K562 (cell line): ENCODE results near the gene NTM. TPM values are rescaled to one million over a fixed set of nuclear protein-coding genes. Genes with fewer than 3 reads are reported as not detected.

ENCODE experiments used
- ATAC-seq: fragments of 200-7000 bp; cut with Tn5 transposase; 3 replicates; pipeline ENCODE4 v1.9.1; 2020; ENCODE audit warnings: moderate library complexity
- BruUV-seq: library from RNA; stranded (reverse); fragments of 400-500 nt; replicated peaks from 2 replicates; lab custom pipeline; 2021; lab: Mats Ljungman, UMichigan
- CTCF ChIA-PET: fragments of 300-600 bp; formaldehyde crosslinking; extraction: SDS; loops from one replicate; lab custom pipeline; 2021; ENCODE audit warnings: low intra/inter-chr PET ratio; lab: Yijun Ruan, JAX
- POLR2A ChIA-PET: fragments of 300-600, 350-650 bp; sonication (Branson Sonifier 250); formaldehyde crosslinking; extraction: SDS; loops from one replicate; lab custom pipeline; 2021; ENCODE audit warnings: antibody characterized with exemption, inconsistent platforms; lab: Yijun Ruan, JAX
- DNase-seq, 4 experiments: peaks; one replicate each; pipeline versions ENCODE4 v3.0.0 to v3.0.0-alpha.2; 2011 to 2018; ENCODE audit warnings: low spot score in 3 of 4, mixed read lengths in 3 of 4; ENCODE audit errors: extremely low read depth in 1 of 4
- FAIRE-seq: peaks from 2 replicates; lab custom pipeline; 2011; peaks lifted over from hg19 to GRCh38; lab: Jason Lieb, UNC
- H2AFZ ChIP-seq: 2 replicates; pipeline ENCODE4 v1.6.0; 2011; ENCODE audit warnings: low read depth, low read length, control low read depth, inconsistent platforms
- H3K27ac ChIP-seq: fragments of 200-600 bp; 3 replicates; pipeline ENCODE4 v1.8.0; 2011; ENCODE audit warnings: low read depth, mild to moderate bottlenecking, control low read depth, inconsistent platforms, low read length, moderate library complexity, mixed read lengths; ENCODE audit errors: extremely low read depth
- H3K27me3 ChIP-seq, 2 experiments: fragments of 300-600 bp in 1 of 2; 2 replicates in 1 of 2; 3 replicates in 1 of 2; pipeline versions ENCODE4 v1.6.0 to v1.8.0; 2011; ENCODE audit warnings: inconsistent platforms in 2 of 2, low read length in 2 of 2, mild to moderate bottlenecking in 1 of 2, mixed read lengths in 1 of 2, moderate library complexity in 1 of 2; ENCODE audit not compliant: control insufficient read depth in 2 of 2, insufficient read depth in 2 of 2
- H3K36me3 ChIP-seq: fragments of 300-600 bp; 3 replicates; pipeline ENCODE4 v1.8.0; 2011; ENCODE audit warnings: mild to moderate bottlenecking, low read length, inconsistent platforms; ENCODE audit not compliant: control insufficient read depth, insufficient read depth
- H3K4me1 ChIP-seq, 2 experiments: fragments of 200-600 bp in 1 of 2; replicated peaks in 1 of 2; 2 replicates in 1 of 2; 3 replicates in 1 of 2; pipeline versions ENCODE4 v1.5.1 to v1.8.0; 2011; ENCODE audit warnings: inconsistent platforms in 2 of 2, low read length in 2 of 2, mild to moderate bottlenecking in 1 of 2, mixed read lengths in 1 of 2, moderate library complexity in 1 of 2; ENCODE audit not compliant: control insufficient read depth in 2 of 2, insufficient read depth in 2 of 2
- H3K4me2 ChIP-seq: 2 replicates; pipeline ENCODE4 v1.6.1; 2011; ENCODE audit warnings: low read length, control low read depth, inconsistent platforms, mixed read lengths; ENCODE audit not compliant: insufficient read depth
- H3K4me3 ChIP-seq: fragments of 200-600 bp; sonication (generic), shearing (Covaris generic); 2 replicates; pipeline ENCODE4 v1.5.1; 2016; ENCODE audit warnings: control low read depth, inconsistent platforms
- H3K79me2 ChIP-seq: fragments of 200-600 bp; 3 replicates; pipeline ENCODE4 v1.8.0; 2011; ENCODE audit warnings: low read length, inconsistent platforms; ENCODE audit not compliant: control insufficient read depth, insufficient read depth
- H3K9ac ChIP-seq, 2 experiments: 2 replicates each; pipeline versions ENCODE4 v1.6.0 to v1.6.1; 2011; ENCODE audit warnings: low read depth in 2 of 2, low read length in 2 of 2, control low read depth in 1 of 2, inconsistent platforms in 1 of 2, mild to moderate bottlenecking in 1 of 2, mixed read lengths in 1 of 2; ENCODE audit not compliant: insufficient read depth in 1 of 2
- H3K9me1 ChIP-seq: one replicate; pipeline ENCODE4 v1.6.0; 2011; ENCODE audit warnings: inconsistent platforms, mild to moderate bottlenecking, low read length, moderate library complexity; ENCODE audit not compliant: control insufficient read depth, insufficient read depth
- H3K9me3 ChIP-seq: replicated peaks from 2 replicates; pipeline ENCODE4 v1.5.1; 2011; ENCODE audit warnings: low read depth, low read length, inconsistent platforms; ENCODE audit not compliant: control insufficient read depth, insufficient read depth
- H4K20me1 ChIP-seq: replicated peaks from 2 replicates; pipeline ENCODE4 v1.6.1; 2011; ENCODE audit warnings: low read length, inconsistent platforms, mixed read lengths; ENCODE audit not compliant: control insufficient read depth, insufficient read depth
- ARID4B ChIP-seq: sonication (generic); formaldehyde crosslinking; IDR thresholded peaks from 2 replicates; pipeline ENCODE4 v1.8.0; 2022; ENCODE audit warnings: mild to moderate bottlenecking, missing genetic modification reagents
- HNRNPLL ChIP-seq: fragments of 200-400 bp; formaldehyde crosslinking; IDR thresholded peaks from 2 replicates; pipeline ENCODE4 v1.6.1; 2017; ENCODE audit warnings: low read length, low read depth, mild to moderate bottlenecking; ENCODE audit not compliant: poor library complexity, severe bottlenecking
- IRF9 ChIP-seq: fragments of 450-650 bp; IDR thresholded peaks from 2 replicates; pipeline ENCODE4 v1.6.1; 2016; ENCODE audit warnings: missing biosample characterization, missing genetic modification characterization
- TRIM25 ChIP-seq: fragments of 450-650 bp; IDR thresholded peaks from 2 replicates; pipeline ENCODE4 v1.7.0; 2016; ENCODE audit warnings: borderline replicate concordance
- ZBTB17 ChIP-seq: fragments of 450-650 bp; formaldehyde crosslinking; IDR thresholded peaks from 2 replicates; pipeline ENCODE4 v1.4.0; 2020; ENCODE audit warnings: mild to moderate bottlenecking
- ZNF407 ChIP-seq: fragments of 450-650 bp; IDR thresholded peaks from 2 replicates; pipeline ENCODE4 v1.6.1; 2016; ENCODE audit warnings: low read depth
- WGBS: fragments of 100-300 bp; shearing (Covaris generic); methylation state at CpG from one replicate; pipeline ENCODE4 v1.1.6; 2016; ENCODE audit warnings: low coverage, mixed read lengths; ENCODE audit not compliant: insufficient coverage; ENCODE audit errors: missing lambda C conversion rate; 5-methylcytosine and 5-hydroxymethylcytosine counted together
- in situ Hi-C: fragments of 300-500 bp; cut with MboI; formaldehyde crosslinking; loops from 4 replicates; pipeline ENCODE4 v1.15.0; 2018; ENCODE audit warnings: inconsistent platforms, mixed read lengths
- intact Hi-C: fragments of 100-400 bp; cut with micrococcal nuclease; formaldehyde crosslinking; loops from 2 replicates; pipeline ENCODE4 v1.14.2; 2022
- polyA plus RNA-seq, 8 experiments: library from polyadenylated mRNA; depleted of rRNA in 4 of 8; stranded (reverse) in 5 of 8; unstranded in 3 of 8; fragments of >200 nt; fragmentation: Nextera tagmentation in 2 of 8; fragmentation: Illumina TruSeq in 1 of 8; extraction: Ambion mirVana in 2 of 8; extraction: Trizol in 1 of 8; gene quantifications; 2 replicates each; pipeline versions ENCODE4 v1.2.1 to v1.2.3, GENCODE V29; 2011 to 2014; ENCODE audit warnings: inconsistent platforms in 1 of 8, missing spikeins in 1 of 8
- total RNA-seq, 7 experiments: library from RNA; depleted of rRNA in 6 of 7; stranded (reverse); fragments of >200 nt in 6 of 7; fragmentation: Illumina TruSeq in 2 of 7; extraction: Trizol in 2 of 7; gene quantifications; 2 replicates each; pipeline versions ENCODE4 v1.2.1 to v1.2.3, GENCODE V29; 2011 to 2021; ENCODE audit warnings: low replicate concordance in 1 of 7

The NTM gene
- total and polyA plus RNA-seq, 9 of the 15 experiments (the other 6 are each of a cell fraction or from before 2014, with no cell fraction given) = not detected

GRCh38 chr11:132060567-132060966, 690.2 kb downstream of the NTM start:
- no peaks in the 10 kb centered on the region for H3K36me3 ChIP-seq
- in situ Hi-C loops (no loop called here), intact Hi-C loops (no loop called here)
- no peaks in the 10 kb centered on the region for H3K27me3 ChIP-seq
- POLR2A ChIA-PET = no interaction called here
- no peak overlapping the region for H2AFZ ChIP-seq
- H3K79me2 ChIP-seq = no peaks in the 10 kb centered on the region
- 0% methylated on average over 2 of the region's 2 CpGs for WGBS
- H3K4me3 ChIP-seq = no peak overlapping the region
- DNase-seq = no peak
- no peak for ATAC-seq
- H3K4me1 ChIP-seq = no peaks in the 10 kb centered on the region
- H3K4me2 ChIP-seq = no peak overlapping the region
- FAIRE-seq = no peak
- no peaks in the 10 kb centered on the region for H3K9me1 ChIP-seq
- CTCF ChIA-PET = no interaction called here
- no peaks in the 10 kb centered on the region for H4K20me1 ChIP-seq
- H3K27ac ChIP-seq = no peak overlapping the region
- 0 out of 2 replicates have a peak, but pooled peaks cover 2% of the 10 kb centered on the region for H3K9me3 ChIP-seq
- no TSS peak for BruUV-seq
- H3K9ac ChIP-seq = no peak overlapping the region
- TF ChIP-seq ZNF407 (no peak), HNRNPLL (no peak), TRIM25 (no peak), ARID4B (CRISPR knock-in tag) (no peak), ZBTB17 (CRISPR knock-in tag) (no peak), IRF9 (tag) (no peak)
